GM12874 (cell line): Measurements from ENCODE around the gene ACADS.

ENCODE experiments used
- TF ChIP-seq, protein P1 (sequence below): IDR thresholded peaks from 2 replicates; pipeline ENCODE4 v1.5.1; 2011; ENCODE audit warnings: low read depth, mild to moderate bottlenecking, control low read depth, low read length, moderate library complexity; ENCODE audit not compliant: insufficient read depth

ACADS gene

GRCh38 chr12:120720234-120720986 is 5.2 kb upstream of the ACADS start:
- TF ChIP-seq, protein P1, sequence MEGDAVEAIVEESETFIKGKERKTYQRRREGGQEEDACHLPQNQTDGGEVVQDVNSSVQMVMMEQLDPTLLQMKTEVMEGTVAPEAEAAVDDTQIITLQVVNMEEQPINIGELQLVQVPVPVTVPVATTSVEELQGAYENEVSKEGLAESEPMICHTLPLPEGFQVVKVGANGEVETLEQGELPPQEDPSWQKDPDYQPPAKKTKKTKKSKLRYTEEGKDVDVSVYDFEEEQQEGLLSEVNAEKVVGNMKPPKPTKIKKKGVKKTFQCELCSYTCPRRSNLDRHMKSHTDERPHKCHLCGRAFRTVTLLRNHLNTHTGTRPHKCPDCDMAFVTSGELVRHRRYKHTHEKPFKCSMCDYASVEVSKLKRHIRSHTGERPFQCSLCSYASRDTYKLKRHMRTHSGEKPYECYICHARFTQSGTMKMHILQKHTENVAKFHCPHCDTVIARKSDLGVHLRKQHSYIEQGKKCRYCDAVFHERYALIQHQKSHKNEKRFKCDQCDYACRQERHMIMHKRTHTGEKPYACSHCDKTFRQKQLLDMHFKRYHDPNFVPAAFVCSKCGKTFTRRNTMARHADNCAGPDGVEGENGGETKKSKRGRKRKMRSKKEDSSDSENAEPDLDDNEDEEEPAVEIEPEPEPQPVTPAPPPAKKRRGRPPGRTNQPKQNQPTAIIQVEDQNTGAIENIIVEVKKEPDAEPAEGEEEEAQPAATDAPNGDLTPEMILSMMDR: no peak

- TF ChIP-seq, protein P1: no peak
Observed at GRCh38 chr12:120720987-120721801, 4.4 kb upstream of the ACADS start.

DNA sequence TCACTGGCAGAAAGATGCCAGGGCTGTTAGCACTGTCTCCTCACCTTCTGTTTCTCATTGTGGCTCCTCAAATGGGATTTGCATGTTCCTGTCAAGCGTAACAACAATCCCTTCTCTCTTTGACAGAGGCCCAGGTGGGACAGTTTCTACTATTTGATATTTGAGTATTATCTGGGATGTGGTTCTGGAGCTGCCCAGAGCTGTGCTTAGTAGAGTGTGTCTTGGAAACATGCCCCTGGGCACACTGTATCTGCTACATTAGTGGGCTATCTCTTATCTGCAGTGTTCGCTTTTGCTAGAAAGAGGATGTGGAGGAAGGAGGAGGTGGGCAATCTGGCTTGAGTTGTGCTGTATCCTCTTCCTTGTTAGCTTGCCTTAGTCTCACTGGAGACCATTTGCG is 3.8 kb upstream of the ACADS start:
- TF ChIP-seq, protein P1: no peak

DNA sequence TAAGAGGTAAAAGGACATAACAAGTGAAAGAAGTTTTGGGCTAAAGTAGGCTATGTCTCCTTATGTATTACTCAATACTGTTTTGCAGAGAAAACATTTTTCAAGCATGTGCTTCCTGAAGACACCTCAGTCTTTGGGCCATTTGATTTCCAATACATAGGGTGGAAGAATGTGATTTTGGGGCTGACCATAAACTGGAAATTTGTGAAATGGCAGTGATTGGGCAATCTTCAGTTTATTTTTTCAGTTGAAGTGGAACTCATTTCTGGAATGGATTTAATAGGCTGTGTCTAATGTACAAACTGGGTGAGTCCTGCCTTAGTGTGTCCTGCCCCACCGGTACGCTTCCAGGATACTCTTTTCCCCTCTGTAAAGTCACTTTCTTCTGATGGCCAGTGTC is 2.8 kb upstream of the ACADS start:
- TF ChIP-seq, protein P1: no peak

DNA sequence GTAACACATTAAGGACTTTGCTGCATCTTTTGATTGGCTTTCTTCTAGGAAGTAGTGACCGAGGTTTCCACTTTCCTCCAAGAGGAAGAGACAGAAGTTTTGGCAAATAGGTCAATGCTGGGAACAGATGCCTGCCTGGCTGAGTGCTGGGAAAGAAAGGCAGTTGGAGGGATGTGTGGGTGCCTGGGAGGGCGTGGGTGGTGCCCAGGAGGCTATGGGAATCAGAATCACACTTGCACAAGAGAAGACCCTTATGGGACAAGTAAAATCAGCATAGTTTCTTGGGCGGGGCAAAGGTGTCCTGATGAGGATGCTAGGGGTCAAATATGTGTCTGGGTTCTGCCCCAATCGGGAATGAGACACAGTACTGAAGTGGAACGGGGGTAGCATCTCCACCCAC is 906 bp upstream of the ACADS start:
- TF ChIP-seq, protein P1: no peak

DNA sequence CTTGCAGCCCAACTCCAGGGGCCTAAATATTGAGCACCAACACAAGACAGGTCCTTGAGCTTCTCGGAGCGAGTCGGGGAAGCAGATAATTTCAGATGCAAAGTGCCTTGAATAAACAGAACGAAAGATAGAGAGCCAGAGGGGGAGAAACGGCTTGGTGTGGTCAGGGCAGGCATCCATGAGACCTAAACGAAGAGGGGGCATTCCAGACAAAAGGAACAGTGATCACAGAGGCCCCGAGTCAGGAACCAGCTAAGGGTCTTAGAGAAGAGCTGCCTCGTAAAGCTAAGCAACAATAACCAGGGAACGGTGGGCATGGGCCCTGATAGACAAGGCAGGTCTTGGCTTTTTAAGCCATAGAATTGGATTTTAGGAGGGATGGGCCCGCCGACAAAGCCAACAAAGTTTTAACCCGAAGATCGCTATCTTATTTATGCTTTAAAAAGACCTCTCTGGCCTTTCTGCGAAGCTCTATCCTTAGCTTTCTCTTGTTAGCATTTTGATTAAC is 421 bp upstream of the ACADS start:
- TF ChIP-seq, protein P1: no peak

DNA sequence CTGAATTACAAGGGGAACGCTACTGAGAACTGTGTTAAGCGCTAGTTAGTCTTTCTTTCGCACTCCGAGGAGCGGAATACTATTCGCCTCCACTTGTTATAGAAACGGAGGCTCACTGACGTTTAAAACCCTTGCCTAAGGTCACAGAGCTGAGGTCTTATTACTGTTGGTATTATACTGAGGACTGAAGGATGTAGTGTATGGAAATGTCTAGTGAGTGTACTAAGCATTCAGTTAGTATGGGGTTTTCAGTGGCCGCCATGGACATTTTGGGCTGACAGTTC is 826 bp downstream of the ACADS start:
- TF ChIP-seq, protein P1: no peak
